Astrocyte (in vitro differentiated cells and primary cell): ENCODE measurements around the gene FMN1. TPM values are rescaled to one million over a fixed set of nuclear protein-coding genes. Genes with fewer than 3 reads are reported as not detected.

Source experiments
- DNase-seq: peaks from one replicate; pipeline ENCODE4 v3.0.0-alpha.2; 2010; ENCODE audit warnings: low read depth
- FAIRE-seq: peaks from 2 replicates; lab custom pipeline; 2011; peaks lifted over from hg19 to GRCh38; lab: Jason Lieb, UNC
- H2AFZ ChIP-seq: 2 replicates; pipeline ENCODE4 v1.6.0; 2012; ENCODE audit warnings: low read depth, low read length, inconsistent platforms
- H3K27ac ChIP-seq: 2 replicates; pipeline ENCODE4 v1.5.1; 2011; ENCODE audit warnings: low read depth, low read length, inconsistent platforms
- H3K27me3 ChIP-seq: 2 replicates; pipeline ENCODE4 v1.6.0; 2011; ENCODE audit warnings: low read length, inconsistent platforms; ENCODE audit not compliant: insufficient read depth
- H3K36me3 ChIP-seq: 2 replicates; pipeline ENCODE4 v1.5.1; 2011; ENCODE audit warnings: low read length, inconsistent platforms; ENCODE audit not compliant: insufficient read depth
- H3K4me1 ChIP-seq: 2 replicates; pipeline ENCODE4 v1.5.1; 2011; ENCODE audit warnings: low read length, inconsistent platforms; ENCODE audit not compliant: insufficient read depth
- H3K4me2 ChIP-seq: 2 replicates; pipeline ENCODE4 v1.6.0; 2012; ENCODE audit warnings: low read length, inconsistent platforms
- H3K4me3 ChIP-seq: 2 replicates; pipeline ENCODE4 v1.5.1; 2011; ENCODE audit warnings: low read depth, mild to moderate bottlenecking, low read length, inconsistent platforms; ENCODE audit not compliant: insufficient read depth
- H3K79me2 ChIP-seq: 2 replicates; pipeline ENCODE4 v1.6.0; 2012; ENCODE audit warnings: mild to moderate bottlenecking, low read length, inconsistent platforms; ENCODE audit not compliant: insufficient read depth
- H3K9ac ChIP-seq: 2 replicates; pipeline ENCODE4 v1.6.0; 2012; ENCODE audit warnings: mild to moderate bottlenecking, low read length, inconsistent platforms
- H3K9me3 ChIP-seq: 2 replicates; pipeline ENCODE4 v1.5.1; 2012; ENCODE audit warnings: low read depth, mild to moderate bottlenecking, low read length, inconsistent platforms; ENCODE audit not compliant: insufficient read depth
- H4K20me1 ChIP-seq: 2 replicates; pipeline ENCODE4 v1.6.0; 2012; ENCODE audit warnings: low read length, inconsistent platforms; ENCODE audit not compliant: insufficient read depth
- H3K27ac Mint-ChIP-seq: one replicate; pipeline ENCODE4 v1.8.0; 2021; ENCODE audit warnings: mild to moderate bottlenecking, mixed read lengths; ENCODE audit not compliant: unreplicated experiment
- H3K27me3 Mint-ChIP-seq: one replicate; pipeline ENCODE4 v1.8.0; 2021; ENCODE audit warnings: low read depth, mixed read lengths; ENCODE audit not compliant: unreplicated experiment
- H3K36me3 Mint-ChIP-seq: one replicate; pipeline ENCODE4 v1.8.0; 2021; ENCODE audit warnings: low read depth, mixed read lengths; ENCODE audit not compliant: unreplicated experiment
- H3K4me1 Mint-ChIP-seq: one replicate; pipeline ENCODE4 v1.8.0; 2021; ENCODE audit warnings: low read depth, mixed read lengths; ENCODE audit not compliant: unreplicated experiment
- H3K4me3 Mint-ChIP-seq: one replicate; pipeline ENCODE4 v1.8.0; 2021; ENCODE audit warnings: mild to moderate bottlenecking, moderate library complexity, mixed read lengths; ENCODE audit not compliant: unreplicated experiment
- H3K9me3 Mint-ChIP-seq: one replicate; pipeline ENCODE4 v1.8.0; 2021; ENCODE audit warnings: mild to moderate bottlenecking, mixed read lengths; ENCODE audit not compliant: unreplicated experiment
- CTCF ChIP-seq: IDR thresholded peaks from 2 replicates; pipeline ENCODE4 v1.5.1; 2011; ENCODE audit warnings: low read depth, mild to moderate bottlenecking, inconsistent platforms, low read length, moderate library complexity; ENCODE audit not compliant: insufficient read depth
- EZH2 ChIP-seq: IDR thresholded peaks from 2 replicates; pipeline ENCODE4 v1.6.1; 2012; ENCODE audit warnings: mild to moderate bottlenecking, low read length, inconsistent platforms; ENCODE audit not compliant: insufficient read depth
- total RNA-seq: library from RNA; stranded (reverse); gene quantifications from 2 replicates; pipeline ENCODE4 v1.2.1, GENCODE V29; 2021

FMN1 gene
- total RNA-seq, 1 donor from 2014 or later, result 5.3 TPM

- Mint-ChIP-seq H3K27ac (peak overlapping the region; percentile 95), H3K36me3 (no peaks in the 10 kb centered on the region), H3K27me3 (no peaks in the 10 kb centered on the region), H3K4me1 (peaks cover 36% of the 10 kb centered on the region), H3K4me3 (no peak overlapping the region), H3K9me3 (no peaks in the 10 kb centered on the region)
- peak overlapping the region; percentile 72 for H3K4me2 ChIP-seq
- H3K9me3 ChIP-seq, result no peaks in the 10 kb centered on the region
- TF ChIP-seq EZH2, result no peak
- no peak for TF ChIP-seq CTCF
- DNase-seq (peak; percentile 43), FAIRE-seq (no peak)
- H4K20me1 ChIP-seq, result no peaks in the 10 kb centered on the region
- H2AFZ ChIP-seq, result no peak overlapping the region
- H3K79me2 ChIP-seq, result no peaks in the 10 kb centered on the region
- no peak overlapping the region for H3K4me3 ChIP-seq
- H3K27me3 ChIP-seq, result peaks cover 6% of the 10 kb centered on the region
- no peaks in the 10 kb centered on the region for H3K36me3 ChIP-seq
- H3K27ac ChIP-seq, result peak overlapping the region; percentile 89
- peak overlapping the region; percentile 77 for H3K9ac ChIP-seq
- H3K4me1 ChIP-seq, result peaks cover 34% of the 10 kb centered on the region
Observed at GRCh38 chr15:33243393-33243792, 48.9 kb upstream of the FMN1 start.

- Histone ChIP-seq H2AFZ (peak overlapping the region; percentile 22), H3K79me2 (no peaks in the 10 kb centered on the region), H3K27ac (peak overlapping the region; percentile 89), H4K20me1 (no peaks in the 10 kb centered on the region), H3K27me3 (peaks cover 4% of the 10 kb centered on the region), H3K9ac (peak overlapping the region; percentile 77), H3K4me3 (no peak overlapping the region), H3K4me2 (peak overlapping the region; percentile 72), H3K4me1 (peaks cover 34% of the 10 kb centered on the region), H3K36me3 (no peaks in the 10 kb centered on the region), H3K9me3 (no peaks in the 10 kb centered on the region)
- TF ChIP-seq EZH2 (no peak), CTCF (peak; percentile 34)
- Mint-ChIP-seq H3K9me3 (no peaks in the 10 kb centered on the region), H3K36me3 (no peaks in the 10 kb centered on the region), H3K4me1 (peaks cover 36% of the 10 kb centered on the region), H3K27me3 (no peaks in the 10 kb centered on the region), H3K27ac (peak overlapping the region; percentile 95), H3K4me3 (no peak overlapping the region)
- no peak for FAIRE-seq
- peak; percentile 27 for DNase-seq
Observed at GRCh38 chr15:33242669-33243191, 48.2 kb upstream of the FMN1 start.

DNA sequence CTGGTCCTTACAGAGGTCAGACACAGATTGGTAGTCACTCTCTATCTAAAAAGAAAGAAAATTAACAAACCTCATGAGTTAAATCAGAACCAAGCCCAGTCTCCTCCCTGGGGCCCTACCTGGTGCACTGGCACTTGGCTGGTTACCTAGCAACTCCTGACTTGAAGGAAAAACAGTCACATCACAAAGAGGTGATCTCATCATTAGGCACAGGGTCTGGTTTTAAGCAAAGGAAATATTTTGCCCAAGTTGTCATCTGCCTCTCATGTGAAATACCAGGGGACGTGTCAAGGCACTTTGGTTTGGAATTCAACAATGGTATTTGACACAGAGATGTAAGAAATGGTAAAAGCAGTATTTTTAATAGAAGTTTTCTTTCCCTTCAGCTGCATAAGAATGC lies 47.7 kb upstream of the FMN1 start:
- no peaks in the 10 kb centered on the region for H3K27me3 Mint-ChIP-seq
- peaks cover 4% of the 10 kb centered on the region for H3K27me3 ChIP-seq
- FAIRE-seq, result peak; percentile 37
- no peaks in the 10 kb centered on the region for H3K79me2 ChIP-seq
- H3K36me3 Mint-ChIP-seq, result no peaks in the 10 kb centered on the region
- peak overlapping the region; percentile 72 for H3K4me2 ChIP-seq
- H3K36me3 ChIP-seq, result no peaks in the 10 kb centered on the region
- H3K27ac ChIP-seq, result peak overlapping the region; percentile 89
- peak; percentile 59 for DNase-seq
- peaks cover 34% of the 10 kb centered on the region for H3K4me1 ChIP-seq
- H3K4me1 Mint-ChIP-seq, result peaks cover 36% of the 10 kb centered on the region
- H3K9ac ChIP-seq, result peak overlapping the region; percentile 77
- H4K20me1 ChIP-seq, result no peaks in the 10 kb centered on the region
- H3K27ac Mint-ChIP-seq, result peak overlapping the region; percentile 95
- no peak overlapping the region for H3K4me3 Mint-ChIP-seq
- H3K4me3 ChIP-seq, result no peak overlapping the region
- H3K9me3 Mint-ChIP-seq, result no peaks in the 10 kb centered on the region
- H2AFZ ChIP-seq, result no peak overlapping the region
- TF ChIP-seq CTCF, result no peak
- no peak for TF ChIP-seq EZH2
- no peaks in the 10 kb centered on the region for H3K9me3 ChIP-seq
